Activated CD8-positive, alpha-beta T cell treated with anti-CD3 and anti-CD28 coated beads, Interleukin-2, amount 10 ng/mL, durations not matched to agents 7 days and 5 days (primary cell): Measurements from ENCODE around the gene JADE1. TPM values are rescaled to one million over a fixed set of nuclear protein-coding genes. Genes with fewer than 3 reads are reported as not detected.
A peak's percentile ranks its signal among the peaks of the same experiment; 100 is the strongest.

Source experiments
- ATAC-seq: fragments of 150-1000 bp; cut with Tn5 transposase; one replicate; pipeline ENCODE4 v1.10.0; 2021; ENCODE audit warnings: moderate library complexity
- CTCF ChIA-PET: fragments of 350-600 bp; sonication (Branson Sonifier 250); formaldehyde crosslinking; loops from one replicate; lab custom pipeline; 2021; ENCODE audit warnings: antibody characterized with exemption; lab: Charles Lee
- POLR2A ChIA-PET: fragments of 350-600 bp; sonication (Branson Sonifier 250); formaldehyde crosslinking; loops from one replicate; lab custom pipeline; 2021; ENCODE audit warnings: antibody characterized with exemption; lab: Charles Lee
- DNase-seq: peaks from one replicate; pipeline ENCODE4 v3.0.0-alpha.2; 2020
- H3K27ac Mint-ChIP-seq: one replicate; pipeline ENCODE4 v1.8.0; 2021; ENCODE audit warnings: mild to moderate bottlenecking, mixed read lengths
- H3K27me3 Mint-ChIP-seq: one replicate; pipeline ENCODE4 v1.8.0; 2021; ENCODE audit warnings: low read depth, mixed read lengths
- H3K36me3 Mint-ChIP-seq: one replicate; pipeline ENCODE4 v1.8.0; 2021; ENCODE audit warnings: low read depth, mixed read lengths
- H3K4me1 Mint-ChIP-seq: one replicate; pipeline ENCODE4 v1.8.0; 2021; ENCODE audit warnings: low read depth, mixed read lengths
- H3K4me3 Mint-ChIP-seq: one replicate; pipeline ENCODE4 v1.8.0; 2021; ENCODE audit warnings: mild to moderate bottlenecking, mixed read lengths
- H3K9me3 Mint-ChIP-seq: one replicate; pipeline ENCODE4 v1.8.0; 2022; ENCODE audit warnings: mixed read lengths; ENCODE audit not compliant: insufficient read depth
- total RNA-seq, 2 experiments: library from RNA; stranded (reverse); gene quantifications; one replicate each; pipeline ENCODE4 v1.2.3, GENCODE V29; 2021

The JADE1 gene
- 10 to 100 TPM; 33.5 to 36.0 TPM for total RNA-seq

DNA sequence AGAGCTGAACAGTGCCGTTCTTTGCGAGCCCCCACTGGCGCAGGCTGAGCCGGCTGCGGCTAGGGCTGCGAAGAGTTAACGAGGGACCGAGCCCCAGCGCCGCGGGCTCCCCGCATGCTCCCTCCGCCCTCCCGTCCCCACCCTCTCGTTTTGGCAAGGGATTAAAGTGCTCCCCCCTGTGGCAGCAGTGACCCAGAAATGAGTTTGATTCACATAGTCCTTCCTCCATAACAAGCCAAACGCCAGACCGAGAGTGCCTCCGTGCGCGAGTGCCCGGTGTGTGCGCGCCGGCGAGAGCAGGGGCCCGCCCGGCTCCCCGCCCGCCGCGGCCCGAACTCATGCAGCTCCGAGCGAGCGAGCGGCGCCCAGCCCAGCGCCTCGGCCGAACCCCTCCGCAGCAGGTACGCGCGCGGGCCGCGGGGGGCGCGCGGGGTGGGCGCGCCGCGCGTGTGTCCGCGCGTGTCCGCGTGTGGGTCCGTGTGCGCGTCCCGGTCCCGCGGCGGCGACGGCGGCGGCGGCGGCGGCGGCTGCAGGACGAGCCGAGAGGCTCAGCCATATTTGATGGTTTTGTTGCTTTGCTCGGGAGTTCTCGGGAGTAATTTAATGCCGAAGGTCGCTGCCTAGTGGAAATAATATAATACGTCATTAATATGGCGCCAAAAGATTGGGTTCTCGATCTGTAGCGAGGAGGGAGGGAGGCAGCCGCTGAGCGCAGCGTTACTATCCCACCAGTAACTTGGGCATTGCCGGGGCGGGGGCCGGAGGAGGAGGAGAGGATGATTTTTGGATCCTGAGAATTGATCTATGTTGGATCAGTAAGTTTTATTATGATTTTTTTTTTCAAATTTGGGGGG is at the start of gene JADE1:
Gene JADE1 (plus strand): TSS at position 224 of the 854 bp plus-strand sequence. CDS start 22,059 bp downstream, outside the sequence.
- DNase-seq (peak; percentile 94), ATAC-seq (peak; percentile 68)
- Mint-ChIP-seq H3K9me3 (no peaks in the 10 kb centered on the region), H3K4me1 (peaks cover 19% of the 10 kb centered on the region), H3K27me3 (peaks cover 2% of the 10 kb centered on the region), H3K27ac (peak within 1 kb of the TSS; percentile 99), H3K36me3 (peaks cover 5% of the 10 kb centered on the region), H3K4me3 (peak within 1 kb of the TSS; percentile 99)
- POLR2A ChIA-PET: interaction anchor here (0.6 to 2.3 kb wide), 6 partner anchors 9 to 285 kb away, joined by 3 to 10 read pairs (median 4); partner anchors contain the start of gene SCLT1
- CTCF ChIA-PET: interaction anchor here (0.6 to 1.9 kb wide), 7 partner anchors 9 to 619 kb away, joined by 3 to 8 read pairs (median 3); no protein-coding TSS in a partner anchor

DNA sequence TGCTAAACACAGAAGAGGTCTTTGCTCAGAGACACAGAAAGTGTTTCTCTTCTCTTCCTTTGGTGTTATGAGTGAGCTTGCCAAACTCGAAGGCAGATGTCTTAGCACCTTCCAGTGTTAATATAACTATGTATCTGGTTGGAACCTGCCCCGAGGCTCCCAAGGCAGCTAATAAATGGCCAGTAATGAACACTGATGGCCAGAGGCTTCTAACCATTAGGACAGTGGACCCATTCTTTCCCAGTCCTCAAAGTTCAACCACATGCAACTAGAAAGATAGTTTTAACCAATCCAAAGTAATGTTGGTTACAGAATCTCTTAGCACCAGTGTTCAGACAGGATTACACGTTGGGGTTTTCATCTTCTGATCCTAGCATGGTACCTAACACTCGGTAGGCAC is 42.7 kb upstream of the JADE1 start:
- no peak overlapping the region for H3K4me3 Mint-ChIP-seq
- peaks cover 2% of the 10 kb centered on the region for H3K4me1 Mint-ChIP-seq
- DNase-seq (no peak), ATAC-seq (no peak)
- H3K36me3 Mint-ChIP-seq: no peaks in the 10 kb centered on the region
- no peaks in the 10 kb centered on the region for H3K27me3 Mint-ChIP-seq
- POLR2A ChIA-PET: no interaction called here
- H3K9me3 Mint-ChIP-seq: no peaks in the 10 kb centered on the region
- CTCF ChIA-PET: no interaction called here
- no peak overlapping the region for H3K27ac Mint-ChIP-seq

DNA sequence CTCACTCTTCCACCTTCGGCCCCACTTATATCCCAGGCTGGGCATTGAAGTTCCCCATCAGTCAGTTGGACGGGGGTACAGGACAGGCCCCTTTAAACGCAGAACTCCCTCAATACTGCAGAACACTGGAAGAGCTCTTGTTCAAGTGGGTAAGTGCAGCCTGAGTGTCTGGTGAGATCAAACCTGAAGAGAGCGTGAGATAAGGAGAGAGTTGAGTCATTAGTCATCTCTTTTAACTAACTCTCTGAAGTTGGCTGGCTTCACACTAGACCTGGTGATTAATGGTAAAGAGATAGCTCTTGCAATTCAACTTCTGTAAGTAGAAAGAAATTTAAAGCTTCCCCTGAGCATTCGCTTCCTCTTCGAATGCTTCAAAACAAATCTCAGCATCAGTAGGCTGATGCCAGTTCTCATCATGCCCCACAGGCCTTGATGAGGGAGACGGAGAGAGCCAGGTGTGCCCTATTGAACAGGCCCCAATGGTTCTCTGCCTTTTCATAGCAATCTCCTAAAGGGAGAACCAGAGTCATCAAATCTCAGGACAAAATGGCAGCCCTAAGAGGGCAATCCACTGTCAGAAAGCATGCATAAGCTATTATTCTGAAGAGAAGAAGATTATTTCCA is 41.0 kb upstream of the JADE1 start:
- H3K27ac Mint-ChIP-seq: no peak overlapping the region
- POLR2A ChIA-PET: no interaction called here
- no peaks in the 10 kb centered on the region for H3K9me3 Mint-ChIP-seq
- CTCF ChIA-PET: no interaction called here
- DNase-seq: no peak
- H3K4me3 Mint-ChIP-seq: no peak overlapping the region
- H3K27me3 Mint-ChIP-seq: no peaks in the 10 kb centered on the region
- H3K36me3 Mint-ChIP-seq: no peaks in the 10 kb centered on the region
- ATAC-seq: no peak
- H3K4me1 Mint-ChIP-seq: peaks cover 2% of the 10 kb centered on the region

DNA sequence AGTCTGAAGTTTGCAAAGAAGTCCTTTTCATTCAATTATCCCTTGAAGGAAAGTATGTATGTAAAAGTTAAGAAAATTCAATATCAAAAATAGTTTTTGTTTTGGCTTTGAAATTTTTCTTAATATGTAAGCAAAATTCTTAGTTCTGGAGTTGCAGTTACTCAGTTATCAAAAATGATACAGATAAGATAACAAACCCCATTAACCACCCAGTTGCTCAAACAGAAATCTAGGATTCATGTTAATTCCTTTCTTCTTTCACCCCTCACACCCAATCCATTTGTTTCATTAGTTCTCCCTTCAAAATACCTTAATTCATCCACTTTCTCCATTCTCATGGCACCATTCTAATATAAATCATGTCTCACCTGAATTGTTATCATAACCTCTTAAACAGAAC is 40.5 kb upstream of the JADE1 start:
- Mint-ChIP-seq H3K36me3 (no peaks in the 10 kb centered on the region), H3K27ac (no peak overlapping the region), H3K4me3 (no peak overlapping the region), H3K9me3 (no peaks in the 10 kb centered on the region), H3K27me3 (no peaks in the 10 kb centered on the region), H3K4me1 (peaks cover 2% of the 10 kb centered on the region)
- ATAC-seq: no peak
- POLR2A ChIA-PET: no interaction called here
- no peak for DNase-seq
- CTCF ChIA-PET: no interaction called here

DNA sequence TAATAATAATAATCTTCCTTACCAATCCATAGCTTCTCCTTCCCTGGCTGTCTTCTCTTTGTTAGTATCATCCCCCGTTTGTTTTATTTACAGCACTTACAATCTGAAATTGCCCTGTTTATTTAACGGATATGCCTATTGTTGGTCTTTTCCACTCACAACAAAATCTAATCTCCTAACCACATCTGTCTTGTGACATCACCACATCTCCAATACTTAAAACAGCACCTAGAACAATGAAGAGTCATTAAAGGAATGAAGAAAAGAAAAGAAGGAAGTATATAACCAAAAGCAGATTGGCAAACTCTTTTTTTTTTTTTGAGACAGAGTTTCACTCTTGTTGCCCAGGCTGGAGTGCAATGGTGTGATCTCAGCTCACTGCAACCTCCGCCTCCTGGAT is 38.7 kb upstream of the JADE1 start:
- H3K4me1 Mint-ChIP-seq: peaks cover 2% of the 10 kb centered on the region
- H3K4me3 Mint-ChIP-seq: no peak overlapping the region
- no peak overlapping the region for H3K27ac Mint-ChIP-seq
- no peaks in the 10 kb centered on the region for H3K27me3 Mint-ChIP-seq
- H3K36me3 Mint-ChIP-seq: no peaks in the 10 kb centered on the region
- no peaks in the 10 kb centered on the region for H3K9me3 Mint-ChIP-seq
- ATAC-seq (no peak), DNase-seq (no peak)
- ChIA-PET CTCF (no interaction called here), POLR2A (no interaction called here)

DNA sequence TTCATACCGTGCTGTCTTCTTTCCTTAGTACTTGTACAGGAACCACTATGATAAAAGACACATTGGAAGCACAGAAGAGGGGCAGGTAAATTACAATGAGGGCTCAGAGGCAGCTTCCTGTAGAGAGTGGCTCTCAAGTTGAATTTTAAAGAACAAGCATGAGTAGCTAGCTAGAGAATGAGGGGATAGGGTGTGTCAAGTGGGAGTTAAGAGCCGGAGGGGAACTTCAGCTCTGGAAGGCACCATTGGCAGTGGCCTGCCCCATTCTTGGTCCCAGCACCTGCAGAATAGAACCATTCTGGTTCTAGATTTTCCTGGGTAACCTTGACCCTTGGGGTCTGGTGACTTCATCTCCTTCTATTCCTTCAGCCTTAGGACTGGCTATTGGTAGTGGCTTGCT is 34.0 kb upstream of the JADE1 start:
- ChIA-PET CTCF (no interaction called here), POLR2A (no interaction called here)
- Mint-ChIP-seq H3K27me3 (no peaks in the 10 kb centered on the region), H3K36me3 (no peaks in the 10 kb centered on the region), H3K4me3 (no peak overlapping the region), H3K9me3 (no peaks in the 10 kb centered on the region), H3K27ac (no peak overlapping the region), H3K4me1 (peaks cover 2% of the 10 kb centered on the region)
- DNase-seq (no peak), ATAC-seq (no peak)

DNA sequence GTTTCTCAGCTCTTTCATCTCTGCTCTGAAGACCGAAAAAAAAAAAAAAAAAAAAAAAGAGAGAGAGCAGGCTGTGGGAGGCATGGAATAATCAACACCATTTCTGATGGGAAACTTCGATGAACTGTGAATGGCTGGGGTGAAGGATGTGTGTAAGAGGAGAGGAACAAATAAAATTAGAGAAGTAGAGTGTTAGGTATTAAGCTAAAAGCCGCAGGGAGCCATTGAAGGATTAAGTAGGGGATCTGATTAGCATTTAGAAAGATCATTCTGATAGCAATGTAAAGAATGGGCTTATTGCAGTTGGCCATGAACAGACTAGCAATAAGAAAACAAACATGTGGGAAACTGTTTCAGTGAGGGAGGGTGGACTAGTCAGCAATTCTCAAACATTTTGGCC is 33.6 kb upstream of the JADE1 start:
- Mint-ChIP-seq H3K9me3 (no peaks in the 10 kb centered on the region), H3K36me3 (no peaks in the 10 kb centered on the region), H3K27ac (no peak overlapping the region), H3K4me3 (no peak overlapping the region), H3K4me1 (no peaks in the 10 kb centered on the region), H3K27me3 (no peaks in the 10 kb centered on the region)
- ChIA-PET CTCF (no interaction called here), POLR2A (no interaction called here)
- DNase-seq (no peak), ATAC-seq (no peak)

DNA sequence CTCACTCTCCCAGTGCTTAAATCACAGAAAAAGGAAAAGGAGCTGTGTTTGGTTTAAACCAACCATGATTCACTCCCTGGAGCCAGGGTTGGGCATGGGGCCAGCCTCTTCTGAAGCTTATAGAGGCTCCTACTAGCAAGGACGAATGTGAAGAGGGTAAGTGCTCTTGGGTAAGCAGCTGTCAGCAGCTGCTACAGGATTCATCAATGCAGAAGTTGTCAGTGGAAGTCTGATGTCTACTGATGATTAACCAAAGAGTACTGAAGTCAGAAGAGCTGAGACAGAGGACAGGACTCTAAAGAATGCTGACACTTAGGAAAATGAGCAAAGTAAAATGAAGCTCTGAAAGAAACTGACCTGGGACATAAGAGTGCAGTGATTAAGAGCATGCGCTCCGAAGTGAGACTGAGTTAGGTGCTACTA is 32.7 kb upstream of the JADE1 start:
- Mint-ChIP-seq H3K4me1 (no peaks in the 10 kb centered on the region), H3K27ac (no peak overlapping the region), H3K27me3 (no peaks in the 10 kb centered on the region), H3K9me3 (no peaks in the 10 kb centered on the region), H3K36me3 (no peaks in the 10 kb centered on the region), H3K4me3 (no peak overlapping the region)
- ChIA-PET CTCF (no interaction called here), POLR2A (no interaction called here)
- no peak for ATAC-seq
- DNase-seq: no peak

DNA sequence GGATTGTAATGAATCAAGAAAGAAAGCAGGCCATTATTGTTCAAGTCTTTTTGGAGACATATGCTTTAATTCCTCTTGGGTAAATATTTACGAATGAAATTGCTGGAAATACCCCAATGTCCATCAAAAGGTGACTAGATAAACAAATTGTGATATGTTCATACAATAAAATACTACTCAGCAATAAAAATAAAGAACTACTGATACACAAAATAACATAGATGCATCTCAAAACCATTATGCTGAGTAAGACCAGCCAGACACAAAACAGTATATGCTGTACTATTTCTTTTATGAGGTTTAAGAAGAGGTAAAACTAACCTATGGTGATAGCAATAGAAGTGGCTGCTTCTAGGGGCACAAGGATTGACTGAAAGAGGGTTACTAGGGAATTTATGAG is 28.8 kb upstream of the JADE1 start:
- Mint-ChIP-seq H3K4me3 (no peak overlapping the region), H3K27ac (no peak overlapping the region), H3K9me3 (no peaks in the 10 kb centered on the region), H3K27me3 (peaks cover 4% of the 10 kb centered on the region), H3K36me3 (no peaks in the 10 kb centered on the region), H3K4me1 (no peaks in the 10 kb centered on the region)
- ChIA-PET POLR2A (no interaction called here), CTCF (no interaction called here)
- DNase-seq (no peak), ATAC-seq (no peak)

DNA sequence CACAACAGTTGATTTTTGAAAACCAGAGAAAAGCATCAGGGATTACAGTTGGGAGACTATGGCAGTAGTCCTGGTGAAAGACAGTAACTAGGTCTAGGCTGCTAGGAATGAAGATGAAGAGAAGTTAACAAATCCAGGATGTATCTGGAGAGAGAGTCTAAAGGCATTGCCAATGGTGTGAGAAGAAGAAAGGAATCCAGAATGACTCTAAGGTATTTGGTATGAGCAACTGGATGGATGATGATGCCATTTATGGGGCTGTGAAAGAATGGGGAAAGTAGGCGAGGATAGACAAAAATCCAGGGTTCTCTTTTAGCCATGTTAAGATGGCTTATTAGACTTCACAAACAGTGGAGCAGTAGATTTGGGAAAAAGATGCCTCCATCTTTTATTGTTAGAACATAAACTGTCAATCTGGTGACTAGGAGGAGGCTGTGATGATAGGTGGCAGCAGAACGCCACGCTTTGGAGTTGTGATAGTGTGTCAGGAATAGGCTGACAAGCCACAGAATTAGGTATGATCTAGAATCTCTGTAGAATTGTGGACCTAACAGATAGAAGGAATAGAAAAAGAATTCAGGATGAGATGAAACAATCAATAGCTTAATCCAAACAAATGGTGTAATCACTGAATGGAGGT is 27.3 kb upstream of the JADE1 start:
- ATAC-seq (peak; percentile 44), DNase-seq (peak; percentile 44)
- Mint-ChIP-seq H3K9me3 (no peaks in the 10 kb centered on the region), H3K4me1 (no peaks in the 10 kb centered on the region), H3K4me3 (no peak overlapping the region), H3K36me3 (no peaks in the 10 kb centered on the region), H3K27me3 (peaks cover 4% of the 10 kb centered on the region), H3K27ac (no peak overlapping the region)
- ChIA-PET POLR2A (no interaction called here), CTCF (interaction anchor here (1.0 kb wide), 1 partner anchor 70 kb away, joined by 3 read pairs; no protein-coding TSS in a partner anchor)

DNA sequence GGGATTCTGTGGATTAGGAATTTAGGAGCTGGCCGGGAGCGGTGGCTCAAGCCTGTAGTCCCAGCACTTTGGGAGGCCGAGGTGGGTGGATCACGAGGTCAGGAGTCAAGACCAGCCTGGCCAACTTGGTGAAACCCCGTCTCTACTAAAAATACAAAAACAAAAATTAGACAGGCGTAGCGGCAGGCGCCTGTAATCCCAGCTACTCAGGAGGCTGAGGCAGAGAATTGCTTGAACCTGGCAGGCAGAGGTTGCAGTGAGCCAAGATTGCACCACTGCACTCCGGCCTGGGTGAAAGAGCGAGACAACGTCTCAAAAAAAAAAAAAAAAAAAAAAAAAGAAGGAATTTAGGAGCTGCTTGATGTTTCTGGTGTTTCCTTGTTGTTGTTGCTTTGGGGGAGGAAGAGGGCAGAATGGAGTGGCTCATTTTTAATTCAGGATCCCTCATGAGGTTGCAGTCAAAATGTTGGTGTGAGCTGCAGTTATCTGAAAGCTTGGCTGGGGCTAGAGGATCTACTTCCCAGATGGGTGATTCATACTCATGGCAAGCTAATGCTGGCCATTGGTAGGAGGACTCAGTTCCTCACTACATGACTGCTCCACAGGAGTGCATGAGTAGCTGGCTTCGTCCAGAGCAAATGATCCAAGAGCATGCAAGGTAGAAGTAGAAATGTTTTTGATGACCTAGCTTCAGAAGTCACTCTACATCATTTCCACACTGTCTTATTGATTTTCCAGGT is 26.5 kb upstream of the JADE1 start:
- POLR2A ChIA-PET: interaction anchor here (0.6 kb wide), 1 partner anchor 26 kb away, joined by 3 read pairs; the partner anchor contains the start of gene JADE1
- no peak for DNase-seq
- ATAC-seq: no peak
- no peaks in the 10 kb centered on the region for H3K36me3 Mint-ChIP-seq
- H3K27ac Mint-ChIP-seq: no peak overlapping the region
- CTCF ChIA-PET: interaction anchor here (1.0 kb wide), 1 partner anchor 70 kb away, joined by 3 read pairs; no protein-coding TSS in a partner anchor
- H3K9me3 Mint-ChIP-seq: no peaks in the 10 kb centered on the region
- H3K4me3 Mint-ChIP-seq: no peak overlapping the region
- H3K27me3 Mint-ChIP-seq: peaks cover 4% of the 10 kb centered on the region
- H3K4me1 Mint-ChIP-seq: no peaks in the 10 kb centered on the region
